ENCODE data around the gene DUS1L.

Gene DUS1L

GRCh38 chr17:82065638-82066303 is at the start of gene DUS1L:
Gene DUS1L, minus strand, starts transcription at chr17:82065804. Its CDS starts 745 bp downstream, at chr17:82065059.
- Mint-ChIP-seq H3K27me3 (no peaks in the 10 kb centered on the region), H3K9me3 (no peaks in the 10 kb centered on the region), H3K36me3 (ENCODE audit: low read depth) (peaks cover 33% of the 10 kb centered on the region), H3K27ac (peak within 1 kb of the TSS; percentile 90), H3K4me3 (peak within 1 kb of the TSS; percentile 78), H3K4me1 (ENCODE audit: low read depth) (peaks cover 19% of the 10 kb centered on the region)
- intact Hi-C loops (cut with micrococcal nuclease): no loop called here

- H3K9me3 Mint-ChIP-seq: no peaks in the 10 kb centered on the region
- H3K27me3 Mint-ChIP-seq: no peaks in the 10 kb centered on the region
- peaks cover 7% of the 10 kb centered on the region for H3K4me1 Mint-ChIP-seq (ENCODE audit: low read depth)
- H3K27ac Mint-ChIP-seq: no peak overlapping the region
- H3K36me3 Mint-ChIP-seq (ENCODE audit: low read depth): peaks cover 9% of the 10 kb centered on the region
- intact Hi-C loops (cut with micrococcal nuclease): no loop called here
- H3K4me3 Mint-ChIP-seq: no peak overlapping the region
These were observed 49.3 kb upstream of the DUS1L start for GRCh38 chr17:82114872-82115271.

- Mint-ChIP-seq H3K4me3 (no peak overlapping the region), H3K27me3 (no peaks in the 10 kb centered on the region), H3K4me1 (ENCODE audit: low read depth) (peaks cover 4% of the 10 kb centered on the region), H3K9me3 (no peaks in the 10 kb centered on the region), H3K36me3 (ENCODE audit: low read depth) (peaks cover 9% of the 10 kb centered on the region), H3K27ac (no peak overlapping the region)
- intact Hi-C loops (cut with micrococcal nuclease): no loop called here
These were observed 48.8 kb upstream of the DUS1L start for GRCh38 chr17:82114447-82114846.

- H3K9me3 Mint-ChIP-seq: no peaks in the 10 kb centered on the region
- intact Hi-C loops (cut with micrococcal nuclease): no loop called here
- H3K27ac Mint-ChIP-seq: no peak overlapping the region
- H3K4me1 Mint-ChIP-seq (ENCODE audit: low read depth): no peaks in the 10 kb centered on the region
- H3K27me3 Mint-ChIP-seq: no peaks in the 10 kb centered on the region
- H3K36me3 Mint-ChIP-seq (ENCODE audit: low read depth): peaks cover 9% of the 10 kb centered on the region
- H3K4me3 Mint-ChIP-seq: no peak overlapping the region
These were observed 48.3 kb upstream of the DUS1L start for GRCh38 chr17:82113941-82114340.

- intact Hi-C loops (cut with micrococcal nuclease): no loop called here
These were observed 47.8 kb upstream of the DUS1L start for GRCh38 chr17:82113422-82113821.

GRCh38 chr17:82112914-82113311 is 47.3 kb upstream of the DUS1L start:
- peaks cover 9% of the 10 kb centered on the region for H3K36me3 Mint-ChIP-seq (ENCODE audit: low read depth)
- no peak overlapping the region for H3K4me3 Mint-ChIP-seq
- no peaks in the 10 kb centered on the region for H3K27me3 Mint-ChIP-seq
- intact Hi-C loops (cut with micrococcal nuclease): no loop called here
- no peaks in the 10 kb centered on the region for H3K4me1 Mint-ChIP-seq (ENCODE audit: low read depth)
- H3K27ac Mint-ChIP-seq: no peak overlapping the region
- H3K9me3 Mint-ChIP-seq: no peaks in the 10 kb centered on the region

More at GRCh38 chr17:82113422-82113821, 47.8 kb upstream of the DUS1L start:
- Mint-ChIP-seq H3K4me3 (no peak overlapping the region), H3K9me3 (no peaks in the 10 kb centered on the region), H3K27me3 (no peaks in the 10 kb centered on the region), H3K27ac (no peak overlapping the region), H3K36me3 (ENCODE audit: low read depth) (peaks cover 9% of the 10 kb centered on the region), H3K4me1 (ENCODE audit: low read depth) (no peaks in the 10 kb centered on the region)

GRCh38 chr17:82112181-82112913 is 46.7 kb upstream of the DUS1L start:
- no peak overlapping the region for H3K27ac Mint-ChIP-seq
- H3K4me1 Mint-ChIP-seq (ENCODE audit: low read depth): peaks cover 2% of the 10 kb centered on the region
- no peaks in the 10 kb centered on the region for H3K9me3 Mint-ChIP-seq
- no peak overlapping the region for H3K4me3 Mint-ChIP-seq
- H3K27me3 Mint-ChIP-seq: no peaks in the 10 kb centered on the region
- peaks cover 9% of the 10 kb centered on the region for H3K36me3 Mint-ChIP-seq (ENCODE audit: low read depth)
- intact Hi-C loops (cut with micrococcal nuclease): no loop called here

- no peaks in the 10 kb centered on the region for H3K27me3 Mint-ChIP-seq
- peaks cover 22% of the 10 kb centered on the region for H3K4me1 Mint-ChIP-seq (ENCODE audit: low read depth)
- H3K9me3 Mint-ChIP-seq: no peaks in the 10 kb centered on the region
- peaks cover 9% of the 10 kb centered on the region for H3K36me3 Mint-ChIP-seq (ENCODE audit: low read depth)
- intact Hi-C loops (cut with micrococcal nuclease): no loop called here
- no peak overlapping the region for H3K4me3 Mint-ChIP-seq
- no peak overlapping the region for H3K27ac Mint-ChIP-seq
These were observed 44.7 kb upstream of the DUS1L start for GRCh38 chr17:82110298-82110697.

GRCh38 chr17:82108961-82109475 is 43.4 kb upstream of the DUS1L start:
- Mint-ChIP-seq H3K9me3 (no peaks in the 10 kb centered on the region), H3K4me1 (ENCODE audit: low read depth) (peaks cover 25% of the 10 kb centered on the region), H3K4me3 (no peak overlapping the region), H3K36me3 (ENCODE audit: low read depth) (peaks cover 9% of the 10 kb centered on the region), H3K27ac (no peak overlapping the region), H3K27me3 (no peaks in the 10 kb centered on the region)
- intact Hi-C loops (cut with micrococcal nuclease): loop anchor here (10.0 kb wide), 1 partner anchor 74 kb away; the partner anchor contains the start of genes DCXR and RAC3

- H3K27ac Mint-ChIP-seq: no peak overlapping the region
These were observed 42.9 kb upstream of the DUS1L start for GRCh38 chr17:82108496-82108945.

GRCh38 chr17:82108038-82108437 is 42.4 kb upstream of the DUS1L start:
- no peaks in the 10 kb centered on the region for H3K9me3 Mint-ChIP-seq
- no peak overlapping the region for H3K27ac Mint-ChIP-seq
- no peaks in the 10 kb centered on the region for H3K27me3 Mint-ChIP-seq
- peaks cover 2% of the 10 kb centered on the region for H3K36me3 Mint-ChIP-seq (ENCODE audit: low read depth)
- intact Hi-C loops (cut with micrococcal nuclease): loop anchor here (10.0 kb wide), 1 partner anchor 73 kb away; the partner anchor contains the start of genes DCXR and RAC3
- no peak overlapping the region for H3K4me3 Mint-ChIP-seq
- peaks cover 28% of the 10 kb centered on the region for H3K4me1 Mint-ChIP-seq (ENCODE audit: low read depth)

More at GRCh38 chr17:82108496-82108945, 42.9 kb upstream of the DUS1L start:
- intact Hi-C loops (cut with micrococcal nuclease): loop anchor here (10.0 kb wide), 1 partner anchor 74 kb away; the partner anchor contains the start of genes DCXR and RAC3
- no peaks in the 10 kb centered on the region for H3K27me3 Mint-ChIP-seq
- H3K9me3 Mint-ChIP-seq: no peaks in the 10 kb centered on the region
- H3K4me3 Mint-ChIP-seq: no peak overlapping the region
- H3K36me3 Mint-ChIP-seq (ENCODE audit: low read depth): peaks cover 7% of the 10 kb centered on the region
- H3K4me1 Mint-ChIP-seq (ENCODE audit: low read depth): peaks cover 25% of the 10 kb centered on the region

GRCh38 chr17:82107341-82107860 is 41.8 kb upstream of the DUS1L start:
- H3K27ac Mint-ChIP-seq: peak overlapping the region; percentile 92
- no peaks in the 10 kb centered on the region for H3K36me3 Mint-ChIP-seq (ENCODE audit: low read depth)
- H3K27me3 Mint-ChIP-seq: no peaks in the 10 kb centered on the region
- peaks cover 31% of the 10 kb centered on the region for H3K4me1 Mint-ChIP-seq (ENCODE audit: low read depth)
- H3K9me3 Mint-ChIP-seq: no peaks in the 10 kb centered on the region
- H3K4me3 Mint-ChIP-seq: no peak overlapping the region
- intact Hi-C loops (cut with micrococcal nuclease): loop anchor here (10.0 kb wide), 1 partner anchor 73 kb away; the partner anchor contains the start of genes DCXR and RAC3

GRCh38 chr17:82106688-82107305 is 41.2 kb upstream of the DUS1L start:
- Mint-ChIP-seq H3K9me3 (no peaks in the 10 kb centered on the region), H3K4me3 (peak overlapping the region; percentile 79), H3K4me1 (ENCODE audit: low read depth) (peaks cover 31% of the 10 kb centered on the region), H3K36me3 (ENCODE audit: low read depth) (peaks cover 1% of the 10 kb centered on the region), H3K27me3 (no peaks in the 10 kb centered on the region), H3K27ac (peak overlapping the region; percentile 92)
- intact Hi-C loops (cut with micrococcal nuclease): loop anchor here (10.0 kb wide), 1 partner anchor 72 kb away; the partner anchor contains the start of genes DCXR and RAC3
